ENCODE measurements around the gene STAT3. TPM values are rescaled to one million over a fixed set of nuclear protein-coding genes. Genes with fewer than 3 reads are reported as not detected.

STAT3 gene
- total RNA-seq, 1 experiment from 2014 or later = 61.0 TPM

DNA sequence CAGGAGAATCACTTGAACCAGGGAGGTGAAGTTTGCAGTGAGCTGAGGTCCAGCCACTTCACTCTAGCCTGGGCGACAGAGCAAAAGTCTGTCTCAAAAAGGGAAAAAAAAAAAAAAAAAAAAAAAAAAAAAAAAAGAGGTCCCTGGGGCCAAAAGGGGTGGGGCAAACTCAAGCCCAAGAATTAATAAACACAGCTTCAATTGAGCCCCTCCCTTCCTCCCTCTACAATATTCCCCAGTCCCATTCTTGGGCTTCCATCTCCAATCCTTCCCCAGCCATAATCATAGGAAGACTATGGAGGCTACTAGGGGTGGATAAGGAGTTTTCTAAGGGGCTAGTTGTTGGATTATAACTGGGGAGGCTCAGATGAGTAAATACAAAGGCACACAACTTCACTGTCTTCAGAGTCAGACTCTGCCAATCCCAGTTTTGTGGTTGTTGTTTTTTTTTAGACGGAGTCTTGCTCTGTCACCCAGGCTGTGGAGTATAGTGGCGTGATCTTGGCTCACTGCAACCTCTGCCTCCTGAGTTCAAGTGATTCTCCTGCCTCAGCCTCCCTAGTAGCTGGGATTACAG, 25.3 kb upstream of the STAT3 start (continued):
- no peak for TF ChIP-seq CBX3 (IDR thresholded peaks at IDR 0.05; ENCODE audit: low read depth)
- no peak for TF ChIP-seq SIN3A (IDR thresholded peaks at IDR 0.05; ENCODE audit: low read depth)
- TF ChIP-seq RAD21 (IDR thresholded peaks at IDR 0.05; ENCODE audit: low read depth) = no peak
- TF ChIP-seq REST (IDR thresholded peaks at IDR 0.05; ENCODE audit: low read depth) = no peak
- no peak for TF ChIP-seq SRF (IDR thresholded peaks at IDR 0.05; ENCODE audit: low read depth)
- no peak for TF ChIP-seq EZH2 (IDR thresholded peaks at IDR 0.05)
- no peak for TF ChIP-seq TCF7L2 (IDR thresholded peaks at IDR 0.05; ENCODE audit: borderline replicate concordance, extremely low read depth, insufficient read depth, insufficient read length)
- TF ChIP-seq FOSL1 (IDR thresholded peaks at IDR 0.05; ENCODE audit: low read depth) = no peak
- TF ChIP-seq SP1 (IDR thresholded peaks at IDR 0.05; ENCODE audit: low read depth) = no peak

DNA sequence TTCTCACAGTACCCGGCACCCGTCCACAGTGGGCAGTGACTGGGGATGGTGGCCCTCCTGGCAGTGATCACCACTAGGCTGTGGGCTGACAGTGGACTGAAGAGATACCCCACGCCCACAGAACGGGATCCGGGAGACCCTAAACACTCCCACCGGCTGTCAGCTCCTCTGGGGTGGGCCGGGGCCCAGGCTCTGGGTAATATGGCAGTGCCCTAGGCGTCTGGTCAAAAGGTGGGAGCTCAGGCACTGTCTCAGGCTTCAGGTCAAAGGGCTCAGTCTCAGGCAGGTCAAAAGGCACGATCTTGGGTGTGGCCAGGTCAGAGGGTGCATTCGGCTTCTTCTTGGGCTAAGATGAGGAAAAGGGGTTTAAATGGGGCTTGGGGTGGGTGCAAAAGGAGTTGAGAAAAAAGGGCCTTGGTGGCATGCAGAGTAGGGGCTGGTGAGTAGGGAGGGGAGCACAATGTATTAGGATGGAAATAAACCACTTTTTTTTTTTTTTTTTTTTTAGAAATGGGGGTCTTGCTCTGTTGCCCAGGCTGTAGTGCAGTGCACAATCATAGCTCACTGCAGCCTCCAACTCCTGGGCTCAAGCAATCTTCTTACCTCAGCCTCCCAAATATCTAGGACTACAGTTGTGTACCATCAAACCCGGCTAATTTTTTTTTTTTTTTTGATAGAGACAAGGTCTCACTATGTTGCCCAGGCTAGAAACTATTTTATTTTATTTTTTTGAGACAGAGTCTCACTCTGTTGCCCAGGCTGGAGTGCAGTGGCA, 23.9 kb upstream of the STAT3 start:
- no peak overlapping the region for H3K27ac ChIP-seq (ENCODE audit: low read depth, low read length)
- no peak for TF ChIP-seq MAX (IDR thresholded peaks at IDR 0.05)
- TF ChIP-seq, protein P1, sequence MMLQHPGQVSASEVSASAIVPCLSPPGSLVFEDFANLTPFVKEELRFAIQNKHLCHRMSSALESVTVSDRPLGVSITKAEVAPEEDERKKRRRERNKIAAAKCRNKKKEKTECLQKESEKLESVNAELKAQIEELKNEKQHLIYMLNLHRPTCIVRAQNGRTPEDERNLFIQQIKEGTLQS (IDR thresholded peaks at IDR 0.05) = no peak
- H3K4me2 ChIP-seq (ENCODE audit: low read length) = no peak overlapping the region
- no peak overlapping the region for H3K4me3 ChIP-seq (replicated peaks in 1 of 2; ENCODE audit: low read depth in 1 of 2, low read length in 2 of 2)
- ATAC-seq = no peak
- POLR2A ChIA-PET = interaction anchor here (0.7 to 7.9 kb wide), 2 partner anchors 9 to 238 kb away, joined by 4 to 88 read pairs; partner anchors contain the start of gene CAVIN1
- H3K79me2 ChIP-seq (ENCODE audit: insufficient read depth, low read length) = peaks cover 95% of the 10 kb centered on the region
- no peaks in the 10 kb centered on the region for H3K27me3 ChIP-seq (ENCODE audit: insufficient read depth, low read length)
- H3K4me1 ChIP-seq (ENCODE audit: control insufficient read depth in 1 of 2, insufficient read depth in 2 of 2, low read length in 2 of 2) = peaks cover 44 to 72% of the 10 kb centered on the region in 2 experiments
- peaks cover 6% of the 10 kb centered on the region; the same call in 1 of the 2 replicates for H4K20me1 ChIP-seq (ENCODE audit: insufficient read depth)
- DNase-seq (ENCODE audit: low read depth, low spot score) = no peak
- intact Hi-C loops (cut with micrococcal nuclease) = no loop called here
- H3K36me3 ChIP-seq (ENCODE audit: control insufficient read depth in 1 of 2, insufficient read depth in 2 of 2, low read length in 2 of 2) = peaks cover 0 to 4% of the 10 kb centered on the region in 2 experiments; a peak in 1 of 4 replicates
- H3K9ac ChIP-seq (ENCODE audit: low read length) = no peak overlapping the region
- no TSS peak for BruUV-seq (replicated peaks)
- no peaks in the 10 kb centered on the region for H3K9me3 ChIP-seq (ENCODE audit: control insufficient read depth in 1 of 2, insufficient read depth in 1 of 2, low read depth in 1 of 2, low read length in 2 of 2)
- no peak overlapping the region for H2AFZ ChIP-seq (ENCODE audit: low read depth, low read length, poor library complexity, severe bottlenecking)
- RAD21 ChIA-PET (ENCODE audit: low non-redundant PET in 1 of 2, low total read pairs in 2 of 2, uncharacterized antibody in 2 of 2, unreplicated experiment in 2 of 2) = no interaction called here
- CTCF ChIA-PET = no interaction called here
- H3K9me2 ChIP-seq (ENCODE audit: insufficient read depth) = no peaks in the 10 kb centered on the region
